ENCODE results near the gene CLDND2. TPM values are rescaled to one million over a fixed set of nuclear protein-coding genes. Genes with fewer than 3 reads are reported as not detected.

CLDND2 gene
- total and polyA plus RNA-seq, 10 of the 15 experiments (the other 5 are each of a cell fraction or from before 2014, with no cell fraction given), result 0.24 to 7.1 (median 1.8) TPM; not detected in 1

DNA sequence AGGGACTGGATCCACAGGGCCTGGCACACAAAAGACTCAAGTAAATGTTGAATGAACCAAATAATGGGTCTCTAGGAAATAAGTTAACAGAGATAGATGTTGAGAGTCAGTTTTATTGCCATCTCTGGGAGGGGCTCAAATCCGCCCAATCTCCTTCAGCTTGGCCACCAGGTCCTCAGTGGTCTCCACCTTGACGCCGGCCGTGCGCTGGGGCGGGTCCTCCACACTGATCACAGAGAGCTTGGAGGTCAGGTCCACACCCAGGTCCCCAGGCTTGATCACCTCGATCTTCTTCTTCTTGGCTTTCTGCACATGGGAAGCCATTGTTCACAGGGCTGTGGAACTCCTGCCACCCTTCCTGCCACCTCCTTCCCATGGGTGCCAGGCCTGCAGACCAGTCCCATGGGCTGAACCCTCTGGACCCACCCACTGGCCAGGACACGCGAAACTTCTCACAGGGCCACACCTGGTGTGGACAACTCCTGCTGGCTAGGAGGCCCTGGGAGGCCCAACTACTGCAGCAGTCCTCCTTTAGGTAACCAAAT is 23.7 kb downstream of the CLDND2 start (continued):
- no peak for TF ChIP-seq CTCF (IDR thresholded peaks at IDR 0.05 in 2 of 3, conservative IDR thresholded peaks at IDR 0.05 in 1 of 3; ENCODE audit: control insufficient read depth in 2 of 3, extremely low read depth in 1 of 3, insufficient read depth in 1 of 3, low read depth in 3 of 3, low read length in 3 of 3)
- TF ChIP-seq, protein P1, sequence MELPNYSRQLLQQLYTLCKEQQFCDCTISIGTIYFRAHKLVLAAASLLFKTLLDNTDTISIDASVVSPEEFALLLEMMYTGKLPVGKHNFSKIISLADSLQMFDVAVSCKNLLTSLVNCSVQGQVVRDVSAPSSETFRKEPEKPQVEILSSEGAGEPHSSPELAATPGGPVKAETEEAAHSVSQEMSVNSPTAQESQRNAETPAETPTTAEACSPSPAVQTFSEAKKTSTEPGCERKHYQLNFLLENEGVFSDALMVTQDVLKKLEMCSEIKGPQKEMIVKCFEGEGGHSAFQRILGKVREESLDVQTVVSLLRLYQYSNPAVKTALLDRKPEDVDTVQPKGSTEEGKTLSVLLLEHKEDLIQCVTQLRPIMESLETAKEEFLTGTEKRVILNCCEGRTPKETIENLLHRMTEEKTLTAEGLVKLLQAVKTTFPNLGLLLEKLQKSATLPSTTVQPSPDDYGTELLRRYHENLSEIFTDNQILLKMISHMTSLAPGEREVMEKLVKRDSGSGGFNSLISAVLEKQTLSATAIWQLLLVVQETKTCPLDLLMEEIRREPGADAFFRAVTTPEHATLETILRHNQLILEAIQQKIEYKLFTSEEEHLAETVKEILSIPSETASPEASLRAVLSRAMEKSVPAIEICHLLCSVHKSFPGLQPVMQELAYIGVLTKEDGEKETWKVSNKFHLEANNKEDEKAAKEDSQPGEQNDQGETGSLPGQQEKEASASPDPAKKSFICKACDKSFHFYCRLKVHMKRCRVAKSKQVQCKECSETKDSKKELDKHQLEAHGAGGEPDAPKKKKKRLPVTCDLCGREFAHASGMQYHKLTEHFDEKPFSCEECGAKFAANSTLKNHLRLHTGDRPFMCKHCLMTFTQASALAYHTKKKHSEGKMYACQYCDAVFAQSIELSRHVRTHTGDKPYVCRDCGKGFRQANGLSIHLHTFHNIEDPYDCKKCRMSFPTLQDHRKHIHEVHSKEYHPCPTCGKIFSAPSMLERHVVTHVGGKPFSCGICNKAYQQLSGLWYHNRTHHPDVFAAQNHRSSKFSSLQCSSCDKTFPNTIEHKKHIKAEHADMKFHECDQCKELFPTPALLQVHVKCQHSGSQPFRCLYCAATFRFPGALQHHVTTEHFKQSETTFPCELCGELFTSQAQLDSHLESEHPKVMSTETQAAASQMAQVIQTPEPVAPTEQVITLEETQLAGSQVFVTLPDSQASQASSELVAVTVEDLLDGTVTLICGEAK (IDR thresholded peaks at IDR 0.05; ENCODE audit: borderline replicate concordance), result no peak
- no peak for TF ChIP-seq CBX5 (IDR thresholded peaks at IDR 0.05; ENCODE audit: low read depth)
- TF ChIP-seq TCF3 (IDR thresholded peaks at IDR 0.05; ENCODE audit: borderline replicate concordance, insufficient read depth, low read depth, low read length), result no peak
